Measurements from ENCODE around the gene TRIML2. TPM values are rescaled to one million over a fixed set of nuclear protein-coding genes. Genes with fewer than 3 reads are reported as not detected.

TRIML2 gene
- polyA plus RNA-seq, 1 of the 3 experiments (the other 2 are of a cell fraction), result not detected

DNA sequence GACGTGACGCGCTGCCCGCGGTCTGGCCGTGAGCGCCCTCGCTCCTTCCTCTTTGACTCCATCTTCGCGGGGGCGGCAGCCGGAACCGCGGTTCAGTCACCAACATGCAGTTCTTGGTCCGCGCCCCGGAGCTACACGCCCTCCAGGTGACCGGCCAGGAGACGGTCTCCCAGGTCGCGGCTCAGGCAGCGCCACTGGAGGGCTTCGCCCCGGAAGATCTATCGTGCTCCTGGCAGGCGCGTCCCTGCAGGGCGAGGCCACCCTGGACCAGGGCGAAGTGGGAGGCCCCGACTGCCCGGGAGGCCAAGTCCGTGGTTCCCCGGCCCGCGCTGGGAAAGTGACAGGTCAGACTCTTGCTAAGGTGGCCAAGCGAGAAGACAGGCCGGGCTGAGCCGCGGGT lies 2.9 kb downstream of the TRIML2 start:
- H3K4me2 ChIP-seq, result no peak overlapping the region
- H3K4me1 ChIP-seq (ENCODE audit: control insufficient read depth in 1 of 2, insufficient read depth in 2 of 2, low read depth in 1 of 2, low read length in 1 of 2), result no peaks in the 10 kb centered on the region
- no peak overlapping the region for H3K4me3 ChIP-seq (ENCODE audit: low read depth in 2 of 2, low read length in 1 of 2)
- peak; percentile 13 for DNase-seq
- no peaks in the 10 kb centered on the region for H3K27me3 ChIP-seq (ENCODE audit: insufficient read depth)
- POLR2A ChIA-PET, result no interaction called here
- H3K27ac ChIP-seq (ENCODE audit: low read depth in 2 of 2, low read length in 1 of 2), result no peak overlapping the region
- H3F3A ChIP-seq (replicated peaks; ENCODE audit: insufficient read depth), result peaks cover 4% of the 10 kb centered on the region
- H2AFZ ChIP-seq (ENCODE audit: low read depth), result no peak overlapping the region
- no peak overlapping the region for H3K9ac ChIP-seq
- H3K9me2 ChIP-seq, result no peaks in the 10 kb centered on the region
- no peaks in the 10 kb centered on the region for H4K20me1 ChIP-seq (ENCODE audit: insufficient read depth)
- no peaks in the 10 kb centered on the region for H3K79me2 ChIP-seq (ENCODE audit: insufficient read depth)
- WGBS (ENCODE audit: low lambda C conversion rate), result 84% methylated on average over 32 of the region's 40 CpGs
- CTCF ChIA-PET, result no interaction called here
- H3K36me3 ChIP-seq (replicated peaks in 1 of 2; ENCODE audit: control insufficient read depth in 1 of 2, insufficient read depth in 2 of 2, low read length in 1 of 2), result no peaks in the 10 kb centered on the region
- H3K9me3 ChIP-seq, result no peaks in the 10 kb centered on the region
- TF ChIP-seq MXI1 (IDR thresholded peaks at IDR 0.05; ENCODE audit: low read depth, low read length), result no peak
- TF ChIP-seq CHD2 (IDR thresholded peaks at IDR 0.05; ENCODE audit: low read length, partially characterized antibody), result no peak
- no peak for TF ChIP-seq RFX5 (IDR thresholded peaks at IDR 0.05; ENCODE audit: low read length)
- no peak for TF ChIP-seq GATA2 (CRISPR knock-in tag; IDR thresholded peaks at IDR 0.05)
- TF ChIP-seq FOSL2 (IDR thresholded peaks at IDR 0.05; ENCODE audit: borderline replicate concordance, low read depth), result no peak
- TF ChIP-seq SIN3A (IDR thresholded peaks at IDR 0.05; ENCODE audit: borderline replicate concordance, low read depth, low read length), result no peak
- TF ChIP-seq FOXM1 (IDR thresholded peaks at IDR 0.05; ENCODE audit: low read depth), result no peak
- no peak for TF ChIP-seq JUND (IDR thresholded peaks at IDR 0.05)
- TF ChIP-seq ELF1 (IDR thresholded peaks at IDR 0.05), result no peak
- TF ChIP-seq, protein P1, sequence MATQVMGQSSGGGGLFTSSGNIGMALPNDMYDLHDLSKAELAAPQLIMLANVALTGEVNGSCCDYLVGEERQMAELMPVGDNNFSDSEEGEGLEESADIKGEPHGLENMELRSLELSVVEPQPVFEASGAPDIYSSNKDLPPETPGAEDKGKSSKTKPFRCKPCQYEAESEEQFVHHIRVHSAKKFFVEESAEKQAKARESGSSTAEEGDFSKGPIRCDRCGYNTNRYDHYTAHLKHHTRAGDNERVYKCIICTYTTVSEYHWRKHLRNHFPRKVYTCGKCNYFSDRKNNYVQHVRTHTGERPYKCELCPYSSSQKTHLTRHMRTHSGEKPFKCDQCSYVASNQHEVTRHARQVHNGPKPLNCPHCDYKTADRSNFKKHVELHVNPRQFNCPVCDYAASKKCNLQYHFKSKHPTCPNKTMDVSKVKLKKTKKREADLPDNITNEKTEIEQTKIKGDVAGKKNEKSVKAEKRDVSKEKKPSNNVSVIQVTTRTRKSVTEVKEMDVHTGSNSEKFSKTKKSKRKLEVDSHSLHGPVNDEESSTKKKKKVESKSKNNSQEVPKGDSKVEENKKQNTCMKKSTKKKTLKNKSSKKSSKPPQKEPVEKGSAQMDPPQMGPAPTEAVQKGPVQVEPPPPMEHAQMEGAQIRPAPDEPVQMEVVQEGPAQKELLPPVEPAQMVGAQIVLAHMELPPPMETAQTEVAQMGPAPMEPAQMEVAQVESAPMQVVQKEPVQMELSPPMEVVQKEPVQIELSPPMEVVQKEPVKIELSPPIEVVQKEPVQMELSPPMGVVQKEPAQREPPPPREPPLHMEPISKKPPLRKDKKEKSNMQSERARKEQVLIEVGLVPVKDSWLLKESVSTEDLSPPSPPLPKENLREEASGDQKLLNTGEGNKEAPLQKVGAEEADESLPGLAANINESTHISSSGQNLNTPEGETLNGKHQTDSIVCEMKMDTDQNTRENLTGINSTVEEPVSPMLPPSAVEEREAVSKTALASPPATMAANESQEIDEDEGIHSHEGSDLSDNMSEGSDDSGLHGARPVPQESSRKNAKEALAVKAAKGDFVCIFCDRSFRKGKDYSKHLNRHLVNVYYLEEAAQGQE (IDR thresholded peaks at IDR 0.05; ENCODE audit: low read depth, low read length), result no peak
- TF ChIP-seq TCF12 (IDR thresholded peaks at IDR 0.05), result no peak
- TF ChIP-seq EP300 (IDR thresholded peaks at IDR 0.05; ENCODE audit: borderline replicate concordance in 1 of 2, low read depth in 1 of 2, low read length in 1 of 2), result no peak
- TF ChIP-seq, protein P2, sequence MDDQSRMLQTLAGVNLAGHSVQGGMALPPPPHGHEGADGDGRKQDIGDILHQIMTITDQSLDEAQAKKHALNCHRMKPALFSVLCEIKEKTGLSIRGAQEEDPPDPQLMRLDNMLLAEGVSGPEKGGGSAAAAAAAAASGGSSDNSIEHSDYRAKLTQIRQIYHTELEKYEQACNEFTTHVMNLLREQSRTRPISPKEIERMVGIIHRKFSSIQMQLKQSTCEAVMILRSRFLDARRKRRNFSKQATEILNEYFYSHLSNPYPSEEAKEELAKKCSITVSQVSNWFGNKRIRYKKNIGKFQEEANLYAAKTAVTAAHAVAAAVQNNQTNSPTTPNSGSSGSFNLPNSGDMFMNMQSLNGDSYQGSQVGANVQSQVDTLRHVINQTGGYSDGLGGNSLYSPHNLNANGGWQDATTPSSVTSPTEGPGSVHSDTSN (IDR thresholded peaks at IDR 0.05), result no peak
- no peak for TF ChIP-seq TEAD4 (IDR thresholded peaks at IDR 0.05; ENCODE audit: borderline replicate concordance, insufficient read depth)
- no peak for TF ChIP-seq RAD21 (IDR thresholded peaks at IDR 0.05; ENCODE audit: low read length)
- TF ChIP-seq, protein P3, sequence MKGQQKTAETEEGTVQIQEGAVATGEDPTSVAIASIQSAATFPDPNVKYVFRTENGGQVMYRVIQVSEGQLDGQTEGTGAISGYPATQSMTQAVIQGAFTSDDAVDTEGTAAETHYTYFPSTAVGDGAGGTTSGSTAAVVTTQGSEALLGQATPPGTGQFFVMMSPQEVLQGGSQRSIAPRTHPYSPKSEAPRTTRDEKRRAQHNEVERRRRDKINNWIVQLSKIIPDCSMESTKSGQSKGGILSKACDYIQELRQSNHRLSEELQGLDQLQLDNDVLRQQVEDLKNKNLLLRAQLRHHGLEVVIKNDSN (IDR thresholded peaks at IDR 0.05; ENCODE audit: borderline replicate concordance, low read depth), result no peak
- TF ChIP-seq, protein P4, sequence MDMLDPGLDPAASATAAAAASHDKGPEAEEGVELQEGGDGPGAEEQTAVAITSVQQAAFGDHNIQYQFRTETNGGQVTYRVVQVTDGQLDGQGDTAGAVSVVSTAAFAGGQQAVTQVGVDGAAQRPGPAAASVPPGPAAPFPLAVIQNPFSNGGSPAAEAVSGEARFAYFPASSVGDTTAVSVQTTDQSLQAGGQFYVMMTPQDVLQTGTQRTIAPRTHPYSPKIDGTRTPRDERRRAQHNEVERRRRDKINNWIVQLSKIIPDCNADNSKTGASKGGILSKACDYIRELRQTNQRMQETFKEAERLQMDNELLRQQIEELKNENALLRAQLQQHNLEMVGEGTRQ (IDR thresholded peaks at IDR 0.05; ENCODE audit: borderline replicate concordance, low read depth, low read length), result no peak
- TF ChIP-seq, protein P5, sequence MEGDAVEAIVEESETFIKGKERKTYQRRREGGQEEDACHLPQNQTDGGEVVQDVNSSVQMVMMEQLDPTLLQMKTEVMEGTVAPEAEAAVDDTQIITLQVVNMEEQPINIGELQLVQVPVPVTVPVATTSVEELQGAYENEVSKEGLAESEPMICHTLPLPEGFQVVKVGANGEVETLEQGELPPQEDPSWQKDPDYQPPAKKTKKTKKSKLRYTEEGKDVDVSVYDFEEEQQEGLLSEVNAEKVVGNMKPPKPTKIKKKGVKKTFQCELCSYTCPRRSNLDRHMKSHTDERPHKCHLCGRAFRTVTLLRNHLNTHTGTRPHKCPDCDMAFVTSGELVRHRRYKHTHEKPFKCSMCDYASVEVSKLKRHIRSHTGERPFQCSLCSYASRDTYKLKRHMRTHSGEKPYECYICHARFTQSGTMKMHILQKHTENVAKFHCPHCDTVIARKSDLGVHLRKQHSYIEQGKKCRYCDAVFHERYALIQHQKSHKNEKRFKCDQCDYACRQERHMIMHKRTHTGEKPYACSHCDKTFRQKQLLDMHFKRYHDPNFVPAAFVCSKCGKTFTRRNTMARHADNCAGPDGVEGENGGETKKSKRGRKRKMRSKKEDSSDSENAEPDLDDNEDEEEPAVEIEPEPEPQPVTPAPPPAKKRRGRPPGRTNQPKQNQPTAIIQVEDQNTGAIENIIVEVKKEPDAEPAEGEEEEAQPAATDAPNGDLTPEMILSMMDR (IDR thresholded peaks at IDR 0.05), result no peak
- TF ChIP-seq, protein P6, sequence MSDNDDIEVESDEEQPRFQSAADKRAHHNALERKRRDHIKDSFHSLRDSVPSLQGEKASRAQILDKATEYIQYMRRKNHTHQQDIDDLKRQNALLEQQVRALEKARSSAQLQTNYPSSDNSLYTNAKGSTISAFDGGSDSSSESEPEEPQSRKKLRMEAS (IDR thresholded peaks at IDR 0.05; ENCODE audit: low read depth), result no peak
